ENCODE measurements around the gene RITA1.
"Not testable (repeated sequence)": the region's sequence is repeated elsewhere in the genome, so short reads cannot be mapped to it uniquely, and the experiment has no call there.

The RITA1 gene

GRCh38 chr12:113200021-113200797 lies 14.7 kb downstream of the RITA1 start:
- in situ Hi-C loops (cut with MboI; ENCODE audit: low sequenced_read_pairs): no loop called here

GRCh38 chr12:113201187-113202177 lies 16.0 kb downstream of the RITA1 start:
- in situ Hi-C loops (cut with MboI; ENCODE audit: low sequenced_read_pairs): no loop called here

DNA sequence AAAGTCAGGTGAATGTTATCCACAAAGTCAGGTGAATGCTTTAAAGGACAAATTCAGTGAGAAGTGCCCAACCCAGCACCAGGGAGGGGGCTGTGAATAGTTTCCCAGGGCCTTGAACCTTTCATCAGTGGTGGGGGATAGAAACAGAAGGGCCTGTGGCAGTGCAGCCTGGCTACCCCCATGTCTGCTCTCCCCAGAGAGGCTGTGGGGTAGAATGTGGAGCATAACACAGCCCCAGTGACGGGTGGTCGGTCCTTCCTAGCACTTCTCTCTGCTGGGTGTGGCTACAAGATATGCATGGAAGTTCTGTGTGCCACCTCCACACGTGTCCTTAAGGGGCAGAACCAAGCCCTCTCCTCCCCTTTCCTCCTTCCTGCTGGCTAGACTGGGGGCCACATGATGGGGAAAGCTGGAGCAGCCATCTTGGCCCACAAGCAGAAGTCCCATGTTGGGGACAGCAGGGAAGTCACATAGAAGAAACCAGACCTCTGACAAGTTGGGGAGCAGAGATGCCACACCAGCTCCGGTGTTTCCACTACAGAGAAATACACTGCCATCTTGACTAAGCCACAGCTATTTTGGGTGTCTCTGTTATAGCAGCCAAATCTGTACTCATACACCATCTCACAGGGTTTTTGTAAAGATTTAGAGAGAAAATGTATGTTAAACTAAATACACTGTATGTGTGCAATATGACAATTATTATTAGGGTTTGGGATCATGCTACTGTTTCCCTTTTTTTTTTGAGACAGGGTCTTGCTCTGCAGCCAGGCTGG lies 17.0 kb downstream of the RITA1 start:
- in situ Hi-C loops (cut with MboI; ENCODE audit: low sequenced_read_pairs): no loop called here

DNA sequence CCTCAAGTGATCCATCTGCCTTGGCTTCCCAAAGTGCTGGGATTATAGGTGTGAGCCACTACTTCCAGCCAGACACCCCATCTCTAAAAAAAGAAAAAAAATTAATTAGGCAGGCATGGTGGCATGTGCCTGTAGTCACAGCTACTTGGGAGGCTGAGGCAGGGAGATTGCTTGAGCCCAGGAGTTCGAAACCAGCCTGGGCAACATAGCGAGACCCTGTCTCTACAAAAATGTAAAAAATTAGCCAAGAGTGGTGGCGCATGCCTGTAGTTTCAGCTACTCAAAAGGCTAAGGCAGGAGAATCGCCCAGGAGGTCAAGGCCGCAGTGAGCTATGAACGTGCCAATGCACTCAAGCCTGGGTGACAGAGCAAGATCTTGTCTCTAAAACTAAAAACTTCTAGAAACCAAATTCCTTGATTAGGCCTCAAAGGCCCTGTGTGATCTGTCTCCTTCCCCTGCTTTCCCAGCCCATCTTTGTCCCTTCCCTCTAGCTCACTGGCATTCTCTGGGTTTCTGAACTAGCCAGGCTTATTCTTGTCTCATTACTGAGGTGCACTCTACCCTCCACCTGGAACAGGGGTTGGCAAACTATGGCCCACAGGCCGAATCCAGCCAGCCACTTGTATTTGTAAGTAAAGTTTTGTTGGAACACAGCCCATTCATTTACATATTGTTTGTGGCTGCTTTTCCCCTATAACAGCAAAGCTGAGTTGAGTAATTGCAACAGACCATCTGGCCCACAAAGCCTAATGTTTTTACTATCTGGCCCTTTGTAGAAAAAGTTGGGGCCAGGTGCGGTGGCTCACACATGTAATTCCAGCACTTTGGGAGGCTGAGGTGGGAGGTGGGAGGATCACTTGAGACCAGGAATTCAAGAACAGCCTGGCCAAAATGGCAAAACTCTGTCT lies 18.6 kb downstream of the RITA1 start:
- in situ Hi-C loops (cut with MboI; ENCODE audit: low sequenced_read_pairs): no loop called here

GRCh38 chr12:113204804-113205203 lies 19.3 kb downstream of the RITA1 start:
- in situ Hi-C loops (cut with MboI; ENCODE audit: low sequenced_read_pairs): no loop called here

GRCh38 chr12:113206802-113207201 lies 21.3 kb downstream of the RITA1 start:
- in situ Hi-C loops (cut with MboI; ENCODE audit: low sequenced_read_pairs): not testable (repeated sequence)

DNA sequence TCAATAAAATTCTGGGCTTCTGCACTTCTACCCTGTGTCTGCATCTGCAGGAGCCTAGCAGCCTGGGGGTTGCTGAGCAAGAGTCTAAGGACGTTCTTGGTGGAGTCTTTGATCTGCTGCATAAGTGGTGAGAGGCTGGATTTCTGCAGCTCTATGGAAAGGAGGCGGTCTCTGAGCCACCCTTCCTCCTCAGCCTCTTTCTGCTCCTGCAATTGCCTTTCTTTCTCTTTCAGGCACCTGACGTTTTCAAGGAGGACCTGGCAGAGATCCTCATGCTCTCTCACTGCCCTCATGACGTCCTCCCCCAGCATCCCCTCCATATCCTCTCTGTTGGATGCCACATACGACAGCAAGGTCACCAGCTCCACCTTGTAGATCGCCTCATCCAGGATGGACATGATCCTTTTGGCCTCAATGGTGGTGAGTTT lies 22.1 kb downstream of the RITA1 start:
- in situ Hi-C loops (cut with MboI; ENCODE audit: low sequenced_read_pairs): no loop called here

- in situ Hi-C loops (cut with MboI; ENCODE audit: low sequenced_read_pairs): no loop called here
These were observed 22.8 kb downstream of the RITA1 start for GRCh38 chr12:113208041-113208934.

DNA sequence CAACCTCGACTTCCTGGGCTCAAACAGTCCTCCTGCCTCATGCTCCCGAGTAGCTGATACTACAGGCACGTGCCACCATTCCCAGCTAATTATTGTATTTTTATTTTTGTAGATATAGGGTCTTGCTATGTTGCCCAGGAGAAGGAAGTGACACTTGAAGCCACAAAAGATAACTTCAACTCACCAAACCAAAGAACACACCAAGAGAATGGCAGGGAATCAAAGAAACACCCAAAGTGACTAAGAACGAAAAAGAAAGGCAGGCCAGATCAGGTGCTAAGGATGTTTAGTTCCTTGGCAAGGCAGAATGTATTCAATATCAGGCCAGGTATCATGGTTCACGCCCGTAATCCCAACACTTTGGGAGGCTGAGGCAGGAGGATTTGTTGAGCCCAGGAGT lies 25.6 kb downstream of the RITA1 start:
- in situ Hi-C loops (cut with MboI; ENCODE audit: low sequenced_read_pairs): no loop called here

DNA sequence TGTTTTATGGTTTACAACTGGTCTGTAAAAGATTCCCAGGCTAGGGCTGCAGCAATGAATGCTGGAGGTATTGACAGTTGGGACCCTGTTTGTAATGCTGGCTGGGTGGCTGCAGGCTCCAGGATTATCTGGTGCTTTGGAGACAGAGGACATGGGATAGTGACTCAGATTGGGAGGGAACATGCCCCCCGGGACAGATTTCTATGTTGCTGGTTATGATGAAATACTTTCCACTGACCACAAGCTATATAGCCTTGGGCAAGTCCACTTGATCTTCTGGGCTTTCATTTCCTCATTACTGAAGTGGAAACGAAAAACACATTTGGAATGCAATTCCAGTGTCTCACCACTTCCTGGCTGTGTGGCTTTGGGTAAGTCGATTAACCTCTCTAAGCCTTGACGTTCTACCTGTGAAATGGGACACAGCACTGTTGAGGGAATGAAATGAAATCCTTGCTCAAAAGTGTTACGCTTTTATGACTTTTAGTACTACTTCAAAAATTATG lies 29.4 kb downstream of the RITA1 start:
- in situ Hi-C loops (cut with MboI; ENCODE audit: low sequenced_read_pairs): no loop called here

DNA sequence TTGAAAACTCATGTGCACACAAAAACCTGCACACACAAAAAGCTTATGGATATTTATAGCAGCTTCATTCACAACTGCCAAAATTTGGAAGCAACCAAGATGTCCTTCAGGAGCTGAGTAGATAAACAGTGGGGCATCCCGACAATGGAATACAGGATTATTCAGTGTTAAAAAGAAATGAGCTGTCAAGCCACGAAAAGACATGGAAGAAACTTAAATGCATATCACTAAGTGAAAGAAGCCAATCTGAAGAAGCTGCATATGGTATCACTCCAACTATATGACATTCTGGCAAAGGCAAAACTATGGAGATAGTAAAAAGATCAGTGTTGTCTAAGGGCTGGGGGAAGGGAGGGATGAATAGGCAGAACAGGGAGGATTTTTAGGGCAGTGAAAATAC lies 30.5 kb downstream of the RITA1 start:
- in situ Hi-C loops (cut with MboI; ENCODE audit: low sequenced_read_pairs): no loop called here

DNA sequence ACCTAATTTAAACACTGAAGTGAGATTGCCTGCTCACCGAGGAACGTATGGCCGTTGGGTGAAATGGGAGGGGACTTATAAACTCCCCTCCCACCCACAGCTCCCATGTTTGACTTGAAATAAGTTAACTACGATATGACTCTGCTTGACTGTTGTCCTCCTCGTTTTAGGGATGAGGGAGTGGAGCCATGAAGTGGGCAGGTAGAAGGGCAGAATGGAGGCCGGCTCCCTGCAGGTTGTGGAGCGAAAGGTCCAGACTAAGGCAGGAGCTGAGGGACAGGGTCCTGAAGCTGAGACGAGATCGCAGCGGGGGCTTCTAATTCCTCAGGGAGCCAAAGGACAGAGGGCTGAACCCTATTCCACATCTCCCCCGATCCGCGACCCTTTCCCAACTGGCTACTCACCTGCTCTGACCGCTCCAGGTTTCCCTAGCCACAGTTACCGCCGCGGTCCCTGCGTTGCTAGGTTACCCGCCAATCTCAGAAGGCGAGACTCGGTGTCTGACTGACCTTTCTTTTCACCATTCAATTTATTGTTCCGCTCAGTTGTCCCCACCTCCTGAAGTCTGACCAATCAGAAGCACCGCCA lies 35.2 kb downstream of the RITA1 start:
- in situ Hi-C loops (cut with MboI; ENCODE audit: low sequenced_read_pairs): no loop called here

DNA sequence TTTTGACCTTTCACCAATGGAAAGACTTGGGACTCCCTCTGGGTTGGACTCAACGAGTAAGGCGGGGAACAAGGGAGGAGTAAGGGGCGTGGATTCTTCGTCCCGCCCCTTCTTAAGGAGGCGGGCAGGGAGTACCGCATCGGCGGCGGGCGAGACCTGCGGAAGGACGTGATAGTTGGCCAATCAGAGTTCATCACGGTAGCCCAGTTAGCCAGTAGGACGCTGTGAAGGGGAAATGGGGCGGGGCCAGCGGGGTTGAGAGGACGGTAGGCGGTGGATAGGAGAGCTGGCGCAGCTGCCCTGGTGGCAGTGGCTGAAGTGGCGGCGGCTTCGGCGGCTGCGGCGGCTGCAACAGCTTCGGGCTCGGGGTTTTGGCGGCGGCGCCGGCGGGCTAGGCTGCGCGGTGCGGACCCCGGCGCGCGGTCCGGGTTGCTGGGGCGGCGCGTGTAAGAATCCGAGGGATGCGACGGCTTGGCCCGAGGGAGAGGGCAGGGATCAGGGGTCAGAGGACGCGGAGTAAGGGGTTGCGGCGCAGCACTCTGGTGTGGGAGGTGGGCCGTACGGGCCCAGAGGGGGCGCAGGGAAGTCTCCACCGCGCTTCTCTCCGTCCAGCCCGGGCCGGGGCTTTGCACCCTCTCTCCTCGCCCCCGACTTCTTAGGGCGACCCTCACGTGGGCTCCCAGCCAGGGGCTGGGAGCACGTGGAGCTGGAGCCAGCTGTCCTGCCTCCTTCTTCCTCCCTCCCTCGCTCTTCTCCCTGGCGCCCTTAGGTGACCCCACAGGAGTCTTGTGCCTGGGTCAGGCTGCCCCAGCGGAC lies 35.9 kb downstream of the RITA1 start, which contains the start of gene TPCN1:
Gene TPCN1 (plus strand): TSS at position 284 of the 816 bp plus-strand sequence. CDS start 5,389 bp downstream, outside the sequence.
- in situ Hi-C loops (cut with MboI; ENCODE audit: low sequenced_read_pairs): no loop called here

GRCh38 chr12:113221997-113222729 lies 36.6 kb downstream of the RITA1 start:
- in situ Hi-C loops (cut with MboI; ENCODE audit: low sequenced_read_pairs): no loop called here

DNA sequence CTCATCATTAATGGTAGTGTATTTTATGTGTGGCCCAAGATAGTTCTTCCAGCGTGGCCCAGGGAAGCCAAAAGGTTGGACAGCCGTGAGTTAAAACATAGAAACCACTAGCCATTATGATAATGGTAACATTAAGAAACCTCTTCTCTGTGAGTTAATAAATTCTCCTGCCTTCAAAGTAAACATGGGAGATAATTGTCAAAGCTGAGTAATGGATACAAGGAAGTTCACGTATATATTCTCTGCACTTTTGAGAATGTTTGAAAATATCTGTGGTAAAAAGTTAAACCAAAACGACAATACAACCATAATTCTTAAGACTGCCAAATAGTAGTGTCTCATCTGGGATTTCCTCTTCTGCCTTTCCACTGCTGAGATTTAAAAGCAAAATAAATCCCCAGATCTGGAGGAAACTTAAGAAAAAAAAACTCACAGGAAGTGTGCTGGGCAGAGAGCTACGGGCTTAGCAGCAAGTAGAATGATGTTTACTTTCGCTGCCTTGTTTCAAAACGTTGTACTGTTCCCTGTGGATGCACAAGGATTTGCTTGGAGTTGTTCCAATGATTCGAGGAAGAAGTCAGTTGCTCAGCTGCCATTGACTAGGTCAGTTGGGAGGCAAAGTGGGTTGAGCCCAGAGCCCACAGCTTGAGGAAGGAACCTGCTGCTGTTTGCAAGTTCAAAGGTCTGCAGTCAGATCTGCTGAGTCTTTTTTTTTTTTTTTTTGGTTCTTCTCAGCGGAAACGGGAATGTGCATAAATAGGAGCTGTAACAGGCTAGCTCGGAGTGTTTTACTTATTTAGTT lies 37.4 kb downstream of the RITA1 start:
- in situ Hi-C loops (cut with MboI; ENCODE audit: low sequenced_read_pairs): no loop called here

DNA sequence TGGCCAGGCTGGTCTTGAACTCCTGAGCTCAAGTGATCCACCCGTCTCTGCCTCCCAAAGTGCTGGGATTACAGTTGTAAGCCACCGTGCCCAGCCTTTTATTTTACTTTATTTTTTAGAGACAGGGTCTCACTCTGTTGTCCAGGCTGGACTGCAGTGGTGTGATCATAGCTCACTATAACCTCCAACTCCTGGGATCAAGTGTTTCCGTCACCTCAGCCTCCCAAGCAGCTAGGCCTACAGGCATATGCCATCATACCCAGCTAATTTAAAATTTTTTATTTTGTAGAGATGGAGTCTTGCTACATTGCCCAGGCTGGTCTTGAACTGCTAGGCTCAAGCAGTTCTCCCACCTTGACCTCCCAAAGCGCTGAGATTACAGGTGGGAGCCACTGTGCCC lies 39.4 kb downstream of the RITA1 start:
- in situ Hi-C loops (cut with MboI; ENCODE audit: low sequenced_read_pairs): no loop called here

Data from HL-60/S4 treated with phorbol 12-myristate 13-acetate at 8.2 ng/mL for 4 days and 3 days (cell line).